CD8-positive, alpha-beta memory T cell (primary cell): ENCODE data around the gene FAF1. TPM values are rescaled to one million over a fixed set of nuclear protein-coding genes. Genes with fewer than 3 reads are reported as not detected.
"Not testable (repeated sequence)": the region's sequence is repeated elsewhere in the genome, so short reads cannot be mapped to it uniquely, and the experiment has no call there.

Experiments used
- CTCF ChIA-PET: fragments of 350-600 bp; sonication (Branson Sonifier 250); formaldehyde crosslinking; loops from one replicate; lab custom pipeline; 2021; ENCODE audit warnings: antibody characterized with exemption; lab: Charles Lee
- POLR2A ChIA-PET: fragments of 350-600 bp; sonication (Branson Sonifier 250); formaldehyde crosslinking; loops from one replicate; lab custom pipeline; 2021; ENCODE audit warnings: antibody characterized with exemption; lab: Charles Lee
- DNase-seq, 5 donors: peaks; one replicate each; pipeline versions ENCODE4 v3.0.0 to v3.0.0-alpha.2; 2020 to 2022; ENCODE audit warnings: mixed read lengths in 1 of 5
- H3K27ac ChIP-seq: one replicate; pipeline ENCODE4 v1.7.0; 2013; ENCODE audit warnings: low read depth, mild to moderate bottlenecking, low read length, moderate library complexity
- H3K27me3 ChIP-seq: 2 replicates; pipeline ENCODE4 v1.7.0; 2013; ENCODE audit warnings: low read length, mild to moderate bottlenecking; ENCODE audit not compliant: insufficient read depth, poor library complexity, severe bottlenecking
- H3K36me3 ChIP-seq: 2 replicates; pipeline ENCODE4 v1.7.0; 2013; ENCODE audit warnings: mild to moderate bottlenecking, low read length, moderate library complexity; ENCODE audit not compliant: insufficient read depth
- H3K4me1 ChIP-seq: 2 replicates; pipeline ENCODE4 v1.7.0; 2013; ENCODE audit warnings: mild to moderate bottlenecking, low read length, moderate library complexity; ENCODE audit not compliant: insufficient read depth
- H3K4me3 ChIP-seq: 2 replicates; pipeline ENCODE4 v1.7.0; 2013; ENCODE audit warnings: mild to moderate bottlenecking, low read length
- H3K9me3 ChIP-seq: 2 replicates; pipeline ENCODE4 v1.7.0; 2013; ENCODE audit warnings: mild to moderate bottlenecking, low read length
- H3K27ac Mint-ChIP-seq, 8 donors: one replicate each; pipeline ENCODE4 v1.8.0; 2020 to 2021; ENCODE audit warnings: mixed read lengths in 8 of 8, mild to moderate bottlenecking in 6 of 8, inconsistent platforms in 3 of 8, moderate library complexity in 3 of 8
- H3K27me3 Mint-ChIP-seq, 2 donors: one replicate each; pipeline ENCODE4 v1.8.0; 2020 to 2021; ENCODE audit warnings: mixed read lengths in 2 of 2, mild to moderate bottlenecking in 1 of 2, moderate library complexity in 1 of 2
- H3K36me3 Mint-ChIP-seq, 3 donors: one replicate each; pipeline ENCODE4 v1.8.0; 2020 to 2021; ENCODE audit warnings: mixed read lengths in 3 of 3, inconsistent platforms in 1 of 3, mild to moderate bottlenecking in 1 of 3
- H3K4me1 Mint-ChIP-seq, 3 donors: one replicate each; pipeline ENCODE4 v1.8.0; 2020 to 2021; ENCODE audit warnings: mixed read lengths in 3 of 3, inconsistent platforms in 1 of 3, mild to moderate bottlenecking in 1 of 3
- H3K4me3 Mint-ChIP-seq, 7 donors: one replicate each; pipeline ENCODE4 v1.8.0; 2020 to 2021; ENCODE audit warnings: mixed read lengths in 7 of 7, mild to moderate bottlenecking in 6 of 7, moderate library complexity in 4 of 7, inconsistent platforms in 2 of 7
- H3K9me3 Mint-ChIP-seq, 5 donors: one replicate each; pipeline ENCODE4 v1.8.0; 2020 to 2022; ENCODE audit warnings: mixed read lengths in 5 of 5, mild to moderate bottlenecking in 3 of 5, moderate library complexity in 2 of 5, inconsistent platforms in 1 of 5
- polyA plus RNA-seq: library from polyadenylated mRNA; unstranded; fragments of 300-500 nt; fragmentation: Illumina TruSeq; gene quantifications from one replicate; pipeline ENCODE4 v1.2.3, GENCODE V29; 2021
- total RNA-seq, 2 experiments: library from RNA; stranded (reverse); gene quantifications; one replicate each; pipeline ENCODE4 v1.2.3, GENCODE V29; 2021

Gene FAF1
- total and polyA plus RNA-seq, 3 experiments from 2014 or later = 66.4 to 87.1 (median 78.2) TPM

- H3K27me3 ChIP-seq = no peaks in the 10 kb centered on the region
- no peak overlapping the region for H3K27ac ChIP-seq
- ChIA-PET POLR2A (interaction anchor here (0.6 to 1.1 kb wide), 2 partner anchors 9 to 11 kb away, joined by 3 read pairs; no protein-coding TSS in a partner anchor), CTCF (no interaction called here)
- Mint-ChIP-seq H3K4me1 (peaks cover 43 to 72% (median 58%) of the 10 kb centered on the region in 3 donors), H3K4me3 (no peak overlapping the region), H3K36me3 (peaks cover 0 to 7% (median 6%) of the 10 kb centered on the region in 3 donors), H3K27me3 (no peaks in the 10 kb centered on the region), H3K9me3 (no peaks in the 10 kb centered on the region), H3K27ac (peak overlapping the region in 1 of 8 donors; percentile 45)
- no peak overlapping the region for H3K4me3 ChIP-seq
- no peaks in the 10 kb centered on the region for H3K36me3 ChIP-seq
- no peak for DNase-seq
- peaks cover 9% of the 10 kb centered on the region for H3K4me1 ChIP-seq
- H3K9me3 ChIP-seq = no peaks in the 10 kb centered on the region
These were observed 10.6 kb downstream of the FAF1 start for GRCh38 chr1:50949286-50949982.

GRCh38 chr1:50942334-50942733 lies 17.7 kb downstream of the FAF1 start:
- no peak for DNase-seq
- POLR2A ChIA-PET = no interaction called here
- no peak overlapping the region for H3K4me3 ChIP-seq
- Mint-ChIP-seq H3K36me3 (peaks cover 0 to 5% (median 4%) of the 10 kb centered on the region in 3 donors), H3K27me3 (no peaks in the 10 kb centered on the region), H3K9me3 (no peaks in the 10 kb centered on the region), H3K27ac (no peak overlapping the region), H3K4me3 (no peak overlapping the region), H3K4me1 (peaks cover 31 to 77% (median 62%) of the 10 kb centered on the region in 3 donors)
- H3K36me3 ChIP-seq = no peaks in the 10 kb centered on the region
- no peaks in the 10 kb centered on the region for H3K9me3 ChIP-seq
- H3K27me3 ChIP-seq = no peaks in the 10 kb centered on the region
- H3K27ac ChIP-seq = no peak overlapping the region
- CTCF ChIA-PET = no interaction called here
- peaks cover 4% of the 10 kb centered on the region for H3K4me1 ChIP-seq

- H3K27me3 ChIP-seq = no peaks in the 10 kb centered on the region
- CTCF ChIA-PET = interaction anchor here (1.3 kb wide), 1 partner anchor 11 kb away, joined by 4 read pairs; no protein-coding TSS in a partner anchor
- Mint-ChIP-seq H3K9me3 (no peaks in the 10 kb centered on the region), H3K4me3 (no peak overlapping the region), H3K27me3 (no peaks in the 10 kb centered on the region), H3K4me1 (peaks cover 25 to 75% (median 56%) of the 10 kb centered on the region in 3 donors), H3K36me3 (peaks cover 0 to 5% (median 4%) of the 10 kb centered on the region in 3 donors), H3K27ac (no peak overlapping the region)
- POLR2A ChIA-PET = no interaction called here
- H3K27ac ChIP-seq = no peak overlapping the region
- no peaks in the 10 kb centered on the region for H3K36me3 ChIP-seq
- no peak overlapping the region for H3K4me3 ChIP-seq
- no peaks in the 10 kb centered on the region for H3K9me3 ChIP-seq
- DNase-seq = no peak
- no peaks in the 10 kb centered on the region for H3K4me1 ChIP-seq
These were observed 19.8 kb downstream of the FAF1 start for GRCh38 chr1:50940291-50940690.

- Histone ChIP-seq H3K4me1 (no peaks in the 10 kb centered on the region), H3K27ac (no peak overlapping the region), H3K4me3 (no peak overlapping the region), H3K27me3 (no peaks in the 10 kb centered on the region), H3K9me3 (no peaks in the 10 kb centered on the region), H3K36me3 (no peaks in the 10 kb centered on the region)
- peaks cover 27 to 60% (median 57%) of the 10 kb centered on the region in 3 donors for H3K4me1 Mint-ChIP-seq
- H3K4me3 Mint-ChIP-seq = no peak overlapping the region
- H3K9me3 Mint-ChIP-seq = no peaks in the 10 kb centered on the region
- CTCF ChIA-PET = interaction anchor here (1.6 kb wide), 1 partner anchor 24 kb away, joined by 3 read pairs; no protein-coding TSS in a partner anchor
- POLR2A ChIA-PET = no interaction called here
- no peak for DNase-seq
- peak overlapping the region in 2 of 8 donors; percentile 27 to 58 for H3K27ac Mint-ChIP-seq
- H3K36me3 Mint-ChIP-seq = peaks cover 0 to 3% (median 0%) of the 10 kb centered on the region in 3 donors
- no peaks in the 10 kb centered on the region for H3K27me3 Mint-ChIP-seq
These were observed 23.7 kb downstream of the FAF1 start for GRCh38 chr1:50936321-50936720.

GRCh38 chr1:50935276-50935675 lies 24.8 kb downstream of the FAF1 start:
- H3K27ac ChIP-seq, H3K9me3 ChIP-seq, H3K4me1 ChIP-seq, H3K36me3 Mint-ChIP-seq, H3K36me3 ChIP-seq, H3K27me3 Mint-ChIP-seq, H3K9me3 Mint-ChIP-seq, DNase-seq, H3K4me3 ChIP-seq, H3K27me3 ChIP-seq, H3K4me3 Mint-ChIP-seq: not testable (repeated sequence)
- ChIA-PET POLR2A (interaction anchor here (0.5 kb wide), 1 partner anchor 166 kb away, joined by 3 read pairs; no protein-coding TSS in a partner anchor), CTCF (interaction anchor here (1.6 kb wide), 1 partner anchor 25 kb away, joined by 3 read pairs; no protein-coding TSS in a partner anchor)
- peak overlapping the region in 1 of 8 donors; percentile 58 for H3K27ac Mint-ChIP-seq
- peaks cover 28 to 60% (median 57%) of the 10 kb centered on the region in 3 donors for H3K4me1 Mint-ChIP-seq

- H3K27ac Mint-ChIP-seq = peak overlapping the region in 1 of 8 donors; percentile 51
- no peak overlapping the region for H3K27ac ChIP-seq
- ChIA-PET CTCF (interaction anchor here (1.6 kb wide), 1 partner anchor 26 kb away, joined by 3 read pairs; no protein-coding TSS in a partner anchor), POLR2A (no interaction called here)
- no peaks in the 10 kb centered on the region for H3K9me3 ChIP-seq
- H3K27me3 Mint-ChIP-seq = no peaks in the 10 kb centered on the region
- no peak overlapping the region for H3K4me3 ChIP-seq
- H3K36me3 Mint-ChIP-seq = peaks cover 0 to 3% (median 0%) of the 10 kb centered on the region in 3 donors
- H3K27me3 ChIP-seq = no peaks in the 10 kb centered on the region
- H3K9me3 Mint-ChIP-seq = no peaks in the 10 kb centered on the region
- H3K4me1 Mint-ChIP-seq = peaks cover 31 to 61% (median 60%) of the 10 kb centered on the region in 3 donors
- no peaks in the 10 kb centered on the region for H3K4me1 ChIP-seq
- H3K36me3 ChIP-seq = no peaks in the 10 kb centered on the region
- DNase-seq = no peak
- no peak overlapping the region for H3K4me3 Mint-ChIP-seq
These were observed 25.2 kb downstream of the FAF1 start for GRCh38 chr1:50934838-50935237.

- H3K27me3 Mint-ChIP-seq, DNase-seq, H3K4me3 Mint-ChIP-seq, H3K36me3 Mint-ChIP-seq, CTCF ChIA-PET, H3K4me3 ChIP-seq, H3K9me3 Mint-ChIP-seq, H3K4me1 ChIP-seq, H3K27ac ChIP-seq, H3K9me3 ChIP-seq, H3K27me3 ChIP-seq, H3K36me3 ChIP-seq, POLR2A ChIA-PET: not testable (repeated sequence)
- Mint-ChIP-seq H3K4me1 (peaks cover 31 to 60% (median 59%) of the 10 kb centered on the region in 3 donors), H3K27ac (peak overlapping the region in 2 of 8 donors; percentile 4 to 56)
These were observed 26.3 kb downstream of the FAF1 start for GRCh38 chr1:50933770-50934169.

GRCh38 chr1:50932043-50932442 lies 28.0 kb downstream of the FAF1 start:
- H3K4me3 Mint-ChIP-seq, POLR2A ChIA-PET, H3K36me3 ChIP-seq, H3K9me3 Mint-ChIP-seq, H3K27me3 ChIP-seq, H3K27ac ChIP-seq, H3K4me1 ChIP-seq, H3K9me3 ChIP-seq, H3K27me3 Mint-ChIP-seq, CTCF ChIA-PET, H3K36me3 Mint-ChIP-seq, H3K4me3 ChIP-seq, DNase-seq: not testable (repeated sequence)
- Mint-ChIP-seq H3K4me1 (peaks cover 31 to 48% (median 42%) of the 10 kb centered on the region in 3 donors), H3K27ac (peak overlapping the region in 1 of 8 donors; percentile 45)
